GM21381 (cell line): ENCODE results near the gene SLC9A3.

ENCODE experiments used
- ATAC-seq: cut with Tn5 transposase; IDR thresholded peaks from one replicate; pipeline ENCODE4 v1.9.1; 2021; ENCODE audit warnings: mild to moderate bottlenecking, moderate library complexity; ENCODE audit not compliant: unreplicated experiment

The SLC9A3 gene

DNA sequence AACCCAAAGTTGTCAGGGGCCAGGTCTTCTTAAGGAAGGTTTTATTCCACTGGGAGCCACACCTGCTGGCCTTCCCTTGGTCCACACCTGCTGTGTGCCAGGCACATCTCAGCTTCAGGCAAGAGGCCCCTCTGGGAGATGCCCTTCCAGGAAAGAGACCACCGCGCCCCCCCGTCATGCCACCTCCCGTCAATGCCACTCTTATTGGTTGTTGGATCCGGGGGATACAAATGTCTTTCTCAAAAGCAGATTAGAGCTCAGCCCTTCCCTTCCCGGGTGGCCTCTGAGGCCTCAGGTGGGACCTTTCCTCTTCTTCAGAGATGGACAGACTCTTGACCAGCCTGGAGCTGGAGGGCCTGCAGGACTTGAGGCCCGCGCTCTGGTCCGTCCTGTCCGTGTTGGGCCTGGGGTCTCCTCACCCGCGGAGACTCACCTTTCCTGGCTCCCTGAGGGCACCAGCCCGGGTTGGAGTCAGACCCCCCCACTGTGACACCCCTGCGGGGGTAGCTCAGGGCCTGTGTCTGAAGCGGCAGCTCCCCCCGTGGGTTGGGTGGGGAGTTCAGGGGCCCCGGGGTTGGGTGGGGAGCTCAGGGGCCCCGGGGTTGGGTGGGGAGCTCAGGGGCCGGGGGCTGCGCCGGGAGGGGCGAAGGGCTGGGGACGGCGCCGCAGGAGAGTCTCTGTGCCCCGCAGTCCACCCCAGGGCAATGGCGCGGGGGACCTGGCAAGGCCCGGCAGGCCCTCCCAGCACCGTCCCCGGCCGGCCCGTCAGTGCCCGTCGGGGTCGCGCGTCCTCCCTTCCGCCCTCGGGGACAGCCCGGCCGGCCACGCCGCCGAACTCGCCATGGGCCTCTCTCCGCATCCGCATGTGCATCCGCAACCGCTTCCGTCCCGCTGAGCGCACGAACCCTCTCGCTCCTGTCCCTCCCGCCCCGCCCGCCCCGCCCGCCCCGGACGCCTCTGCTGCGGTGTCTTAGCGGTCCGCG is 3.7 kb upstream of the SLC9A3 start:
- ATAC-seq = no peak

DNA sequence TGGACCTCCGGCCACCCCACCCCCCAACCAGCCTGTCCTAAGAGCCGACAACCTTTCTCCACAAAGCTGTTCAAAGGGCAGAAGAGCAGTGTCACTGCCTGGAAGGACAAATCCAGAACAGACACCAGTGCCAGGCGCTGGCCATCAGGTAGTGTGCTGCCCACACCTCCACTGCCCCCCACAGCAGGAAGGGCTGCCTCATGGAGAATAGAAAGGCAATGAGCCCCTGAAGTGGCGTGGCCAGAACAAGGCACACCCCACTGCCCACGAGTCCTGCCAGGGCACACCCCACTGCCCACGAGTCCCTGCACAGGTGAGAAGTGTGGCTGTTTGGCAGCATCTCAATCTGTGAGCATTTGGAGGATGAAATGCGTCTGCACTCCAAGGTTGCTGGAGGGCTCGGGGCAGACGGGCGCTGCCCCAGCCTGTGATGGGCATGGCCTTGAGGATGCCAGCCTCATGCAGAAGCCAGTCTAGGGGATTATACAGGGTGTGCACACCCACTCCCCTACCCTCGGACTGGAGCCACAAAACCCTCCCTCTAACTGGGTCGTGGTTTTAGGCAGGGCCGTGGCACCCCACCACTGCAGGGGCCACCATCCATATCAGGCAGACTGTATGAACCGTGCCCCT is 2.3 kb upstream of the SLC9A3 start:
- ATAC-seq = no peak

DNA sequence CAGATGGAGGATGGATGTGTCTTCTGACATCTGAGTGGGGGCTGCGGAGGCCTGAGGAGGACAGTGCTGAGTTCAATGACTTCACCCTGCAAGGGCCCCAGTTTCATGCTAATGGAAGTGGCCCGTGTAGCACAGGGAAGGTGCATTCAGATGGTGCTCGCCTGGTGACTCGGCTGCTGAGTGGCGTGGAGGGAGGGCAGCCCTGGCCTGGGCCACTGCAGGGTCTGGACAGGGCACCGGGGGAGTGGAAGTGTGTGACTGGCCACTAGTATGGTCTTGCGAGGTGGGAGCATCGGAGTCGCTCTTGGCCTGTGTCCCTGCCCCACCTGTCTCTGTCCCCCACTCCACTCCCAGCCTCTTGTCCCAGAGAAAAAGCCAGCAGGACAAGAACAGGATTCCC is 1.7 kb upstream of the SLC9A3 start:
- ATAC-seq = no peak

- ATAC-seq = no peak
These were observed 918 bp upstream of the SLC9A3 start for GRCh38 chr5:524973-525761.

DNA sequence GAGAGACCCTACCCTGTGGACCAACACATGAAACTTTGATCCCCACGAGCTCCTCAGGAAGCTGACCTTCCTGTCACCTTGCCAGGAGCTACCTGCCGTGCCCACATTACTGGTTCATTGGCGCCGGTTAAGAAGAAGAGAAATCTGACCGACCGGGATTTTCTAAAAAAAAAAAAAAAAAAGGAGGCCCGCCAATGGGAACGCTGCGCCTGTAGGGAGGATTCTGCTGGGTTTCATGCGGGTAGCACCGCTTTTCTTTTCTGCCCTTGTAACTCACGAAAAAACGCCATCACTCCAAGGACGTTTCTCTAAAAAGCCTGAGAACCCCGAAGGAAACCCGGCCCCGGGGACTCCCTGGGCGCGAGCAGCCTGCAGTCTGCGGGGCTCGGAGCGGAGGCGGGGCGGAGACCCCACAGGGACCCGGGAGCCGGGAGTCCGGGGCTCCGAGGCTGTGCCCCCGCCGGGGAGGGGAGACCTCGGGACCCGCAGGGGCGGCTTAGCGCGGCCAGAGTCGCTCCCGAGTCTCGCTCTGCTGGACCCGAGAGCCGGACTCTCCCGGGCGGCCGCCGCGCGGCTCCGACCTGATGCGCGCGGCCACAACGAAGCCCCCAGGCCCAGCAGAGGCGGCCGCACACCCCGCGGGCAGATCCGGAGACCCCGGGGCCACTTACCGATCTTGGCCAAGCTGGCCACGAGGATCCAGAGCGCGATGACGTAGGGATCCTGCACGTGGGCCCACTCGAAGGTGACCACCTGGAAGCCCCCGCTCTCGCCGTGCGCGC is 617 bp downstream of the SLC9A3 start:
- ATAC-seq = no peak

DNA sequence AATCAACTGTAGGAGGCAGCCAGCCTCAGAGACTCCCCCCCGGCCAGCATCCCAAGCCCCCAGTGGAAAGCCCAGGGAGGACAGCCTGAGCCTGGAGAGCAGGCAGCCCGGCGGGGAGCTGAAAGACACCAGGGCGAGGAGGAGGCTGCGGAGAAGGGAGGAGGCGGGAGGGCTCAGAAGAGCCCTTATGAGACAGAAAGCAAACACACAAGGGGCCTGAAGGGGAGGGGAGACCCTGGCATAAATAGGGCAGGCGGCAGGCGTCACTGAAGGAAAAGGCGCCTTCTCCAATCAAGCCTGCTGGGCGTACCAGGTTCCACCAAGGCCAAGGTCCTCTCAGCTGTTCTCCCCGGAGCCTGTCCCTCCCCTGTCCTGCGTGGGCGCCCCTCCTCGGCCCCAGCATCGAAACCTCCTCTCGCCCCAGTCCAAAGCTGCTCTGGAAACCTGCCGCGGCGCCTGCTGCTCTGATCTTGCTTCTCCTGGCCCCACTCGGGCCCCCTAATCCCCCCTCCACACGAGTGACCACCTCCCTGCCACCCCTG is 1.3 kb downstream of the SLC9A3 start:
- ATAC-seq = no peak

- no peak for ATAC-seq
These were observed 2.1 kb downstream of the SLC9A3 start for GRCh38 chr5:522116-522515.

GRCh38 chr5:521680-522079 is 2.6 kb downstream of the SLC9A3 start:
- ATAC-seq = no peak

- ATAC-seq = no peak
These were observed 3.4 kb downstream of the SLC9A3 start for GRCh38 chr5:520850-521226.

GRCh38 chr5:520196-520849 is 3.9 kb downstream of the SLC9A3 start:
- ATAC-seq = no peak

- ATAC-seq = no peak
These were observed 5.5 kb downstream of the SLC9A3 start for GRCh38 chr5:518721-519120.

DNA sequence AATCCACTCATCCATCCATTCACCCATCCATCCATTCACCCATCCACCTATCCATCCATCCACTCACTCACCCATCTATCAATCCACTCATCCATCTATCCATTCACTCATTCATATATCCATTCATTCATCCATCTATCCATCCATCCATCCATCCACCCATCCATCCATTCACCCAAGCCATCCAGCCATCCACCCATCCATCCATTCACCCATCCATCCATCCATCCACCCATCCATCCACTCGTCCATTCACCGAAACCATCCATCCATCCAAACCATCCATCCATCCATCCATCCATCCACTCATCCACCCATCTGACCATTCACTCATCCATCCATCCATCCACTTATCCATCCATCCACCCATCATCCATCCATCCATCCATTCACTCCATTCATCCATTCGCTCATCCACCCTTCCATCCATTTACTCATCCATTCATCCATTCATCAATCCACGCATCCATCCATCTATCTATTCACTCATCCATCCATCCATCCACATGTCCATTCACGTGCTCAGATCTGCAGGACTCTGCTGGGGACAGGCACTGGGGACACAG is 6.6 kb downstream of the SLC9A3 start:
- no peak for ATAC-seq

DNA sequence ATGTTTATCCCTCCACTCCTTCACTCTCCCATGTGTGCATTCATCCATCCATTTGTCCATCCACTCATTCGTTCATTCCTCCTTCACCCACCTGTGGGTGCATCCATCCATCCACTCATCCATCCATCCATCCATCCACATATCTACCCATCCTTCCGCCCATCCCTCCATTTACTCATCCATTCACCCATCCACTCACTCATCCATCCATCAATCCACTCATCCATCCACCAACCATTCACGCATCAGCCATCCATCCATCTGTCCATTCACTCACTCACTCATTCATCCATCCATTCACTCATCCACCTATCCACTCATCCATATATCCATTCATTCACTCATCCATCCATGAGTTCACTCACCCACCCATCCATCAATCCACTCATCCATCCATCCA is 7.3 kb downstream of the SLC9A3 start:
- ATAC-seq = no peak

DNA sequence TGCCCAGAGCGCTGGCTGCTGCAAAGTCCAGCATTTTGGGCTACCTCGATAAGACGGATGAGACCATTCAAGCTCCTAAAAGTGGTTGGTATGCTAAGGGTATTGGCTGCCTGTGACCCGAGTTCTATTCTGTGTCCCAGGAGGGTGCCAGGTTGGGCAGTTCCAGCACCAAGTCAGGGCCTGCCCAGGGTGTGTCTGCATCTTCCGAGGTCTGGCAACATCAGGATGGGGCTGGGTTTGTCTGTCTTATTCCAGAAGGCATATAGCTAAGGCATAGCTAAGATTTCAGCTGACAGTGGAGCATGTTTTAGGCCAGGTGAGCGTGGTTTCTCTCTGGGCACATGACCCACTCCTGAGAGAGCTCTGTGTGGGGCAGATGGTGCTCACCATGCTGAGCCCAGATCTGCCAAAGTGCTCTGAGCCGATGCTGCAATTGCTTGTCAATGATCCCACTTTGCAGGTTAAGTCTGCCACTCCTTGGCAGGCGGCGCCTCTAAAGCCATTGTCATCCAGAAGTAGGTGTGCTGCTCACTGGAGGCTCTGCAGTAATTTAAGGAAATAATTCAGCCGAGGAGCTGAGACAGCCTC is 7.8 kb downstream of the SLC9A3 start:
- ATAC-seq = no peak

DNA sequence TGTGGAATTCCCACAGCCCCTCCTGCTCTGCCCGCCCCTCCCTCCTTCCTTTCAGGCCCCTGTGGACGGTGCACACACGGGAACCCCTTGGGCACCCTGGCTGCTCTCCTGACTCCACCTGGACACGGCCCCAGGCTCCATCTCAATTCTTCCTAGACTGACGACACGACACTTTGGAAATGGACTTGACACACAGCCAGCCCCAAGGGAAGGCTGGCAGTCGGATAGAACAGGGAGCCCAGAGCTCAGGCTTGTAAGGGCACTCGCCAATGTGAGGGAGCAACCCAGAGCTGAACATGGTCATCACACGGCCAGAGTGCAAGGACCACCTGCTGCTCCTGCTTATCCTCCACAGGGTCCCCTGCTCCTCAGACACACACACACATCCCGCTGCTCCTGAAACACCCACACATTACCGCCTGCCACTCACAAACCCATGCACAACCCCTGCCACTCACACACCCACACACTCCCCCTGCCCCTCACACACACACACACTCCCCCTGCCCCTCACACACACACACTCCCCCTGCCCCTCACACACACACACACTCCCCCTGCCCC is 8.9 kb downstream of the SLC9A3 start:
- ATAC-seq = no peak

DNA sequence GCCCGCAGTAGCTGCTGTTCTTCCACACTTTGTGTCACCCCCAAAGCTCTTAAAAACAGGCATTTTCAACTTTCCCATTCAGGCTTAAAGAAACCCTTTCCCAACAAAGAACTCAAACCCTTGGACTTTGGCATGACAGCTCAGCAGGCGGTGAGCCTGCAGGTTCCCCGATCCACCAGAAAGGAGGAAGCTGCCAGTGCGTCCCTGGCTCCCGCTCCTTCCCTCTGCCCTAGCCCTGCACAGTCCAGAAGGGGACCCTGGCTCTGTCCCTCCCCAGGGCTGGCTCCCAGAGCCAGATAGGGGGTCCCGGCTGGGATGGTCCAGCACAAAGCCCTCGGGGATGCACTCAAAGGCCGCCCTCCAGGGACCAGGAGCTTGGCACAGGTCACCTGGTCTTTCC is 9.6 kb downstream of the SLC9A3 start:
- ATAC-seq = no peak

DNA sequence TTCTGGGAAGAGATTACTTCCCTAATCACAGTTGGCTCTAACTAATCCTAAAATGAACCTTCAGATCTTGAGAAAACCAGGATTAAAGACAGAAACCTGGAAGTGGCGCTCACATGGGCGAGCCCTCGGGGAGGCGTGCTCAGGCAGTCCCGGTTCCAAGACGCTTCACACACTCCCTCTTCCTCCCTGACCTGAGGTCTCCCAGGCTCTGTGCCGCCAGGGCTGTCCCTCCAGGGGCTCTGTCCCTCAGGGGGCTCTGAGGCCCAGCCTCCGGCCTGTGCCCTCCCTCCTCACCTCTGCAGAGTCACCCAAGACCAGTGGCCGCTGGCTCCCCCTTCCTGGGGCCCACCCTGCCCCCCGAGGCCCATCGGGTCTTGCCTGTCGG is 10.2 kb downstream of the SLC9A3 start:
- no peak for ATAC-seq

- no peak for ATAC-seq
These were observed 10.8 kb downstream of the SLC9A3 start for GRCh38 chr5:513216-514100.
